Tibial artery (tissue), 4 donors: Measurements from ENCODE around the gene NSD1.

Experiments used
- DNase-seq, 2 donors: peaks; one replicate each; pipeline ENCODE4 v3.0.0-alpha.2; 2019
- H3K27ac ChIP-seq, 2 donors: fragments of 200-600 bp; sonication (generic) in 1 of 2; 1 replicate in 1 of 2; 2 replicates in 1 of 2; pipeline ENCODE4 v1.5.1; 2018 to 2019; ENCODE audit warnings: mild to moderate bottlenecking in 1 of 2
- H3K27me3 ChIP-seq, 2 donors: fragments of 200-600 bp; sonication (generic) in 1 of 2; one replicate each; pipeline versions ENCODE4 v1.5.1 to v1.6.0; 2016 to 2019
- H3K36me3 ChIP-seq, 3 donors: fragments of 200-600 bp; sonication (generic) in 2 of 3; one replicate each; pipeline ENCODE4 v1.5.1; 2016 to 2019; ENCODE audit warnings: mild to moderate bottlenecking in 2 of 3
- H3K4me1 ChIP-seq, 4 donors: fragments of 200-600 bp; sonication (generic) in 2 of 4; 1 replicate in 3 of 4; 2 replicates in 1 of 4; pipeline ENCODE4 v1.5.1; 2016 to 2019
- H3K4me3 ChIP-seq, 2 donors: fragments of 200-600 bp; sonication (generic) in 1 of 2; 1 replicate in 1 of 2; 2 replicates in 1 of 2; pipeline ENCODE4 v1.5.1; 2018 to 2019; ENCODE audit warnings: mild to moderate bottlenecking in 2 of 2
- H3K9me3 ChIP-seq, 3 donors: fragments of 200-600 bp; sonication (generic) in 1 of 3; one replicate each; pipeline ENCODE4 v1.5.1; 2016 to 2019
- intact Hi-C: fragments of 100-400 bp; cut with DNase I; formaldehyde crosslinking; loops from one replicate; pipeline ENCODE4 v1.15.0; 2023; ENCODE audit warnings: low total_unique reads
- TF ChIP-seq, protein P1 (sequence below), 2 experiments: fragments of 200-600 bp in 1 of 2; fragments of 450-650 bp in 1 of 2; IDR thresholded peaks; one replicate each; pipeline ENCODE4 v1.5.1; 2017 to 2019; ENCODE audit warnings: antibody characterized with exemption in 2 of 2, mild to moderate bottlenecking in 1 of 2, moderate library complexity in 1 of 2

The NSD1 gene

DNA sequence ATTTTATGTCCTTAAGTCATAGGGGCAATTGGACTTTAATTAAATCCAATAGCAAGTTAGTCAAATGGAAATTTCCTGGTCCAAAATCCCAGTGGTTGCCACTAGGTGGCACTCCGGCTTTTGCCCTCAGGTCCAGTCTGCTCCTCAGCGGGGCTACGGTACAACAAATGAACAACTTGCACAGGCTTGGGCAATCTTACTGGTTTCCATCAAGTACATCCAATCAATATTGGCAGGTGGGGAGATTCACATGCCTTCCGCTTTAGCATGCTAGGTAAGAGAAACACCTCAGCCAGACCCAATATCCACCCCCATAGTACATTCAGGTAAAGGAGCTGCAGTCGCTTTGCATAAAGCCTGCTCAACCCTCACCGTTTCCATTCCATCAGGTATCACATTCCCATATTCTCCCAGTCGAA lies 184.4 kb downstream of the NSD1 start:
- Histone ChIP-seq H3K27me3 (no peaks in the 10 kb centered on the region), H3K9me3 (no peaks in the 10 kb centered on the region), H3K4me3 (no peak overlapping the region), H3K36me3 (peaks cover 0 to 7% (median 4%) of the 10 kb centered on the region in 3 donors), H3K4me1 (peaks cover 0 to under 1% (median under 1%) of the 10 kb centered on the region in 4 donors), H3K27ac (no peak overlapping the region)
- peak in 1 of 2 donors; percentile 72 for DNase-seq
- TF ChIP-seq, protein P1, sequence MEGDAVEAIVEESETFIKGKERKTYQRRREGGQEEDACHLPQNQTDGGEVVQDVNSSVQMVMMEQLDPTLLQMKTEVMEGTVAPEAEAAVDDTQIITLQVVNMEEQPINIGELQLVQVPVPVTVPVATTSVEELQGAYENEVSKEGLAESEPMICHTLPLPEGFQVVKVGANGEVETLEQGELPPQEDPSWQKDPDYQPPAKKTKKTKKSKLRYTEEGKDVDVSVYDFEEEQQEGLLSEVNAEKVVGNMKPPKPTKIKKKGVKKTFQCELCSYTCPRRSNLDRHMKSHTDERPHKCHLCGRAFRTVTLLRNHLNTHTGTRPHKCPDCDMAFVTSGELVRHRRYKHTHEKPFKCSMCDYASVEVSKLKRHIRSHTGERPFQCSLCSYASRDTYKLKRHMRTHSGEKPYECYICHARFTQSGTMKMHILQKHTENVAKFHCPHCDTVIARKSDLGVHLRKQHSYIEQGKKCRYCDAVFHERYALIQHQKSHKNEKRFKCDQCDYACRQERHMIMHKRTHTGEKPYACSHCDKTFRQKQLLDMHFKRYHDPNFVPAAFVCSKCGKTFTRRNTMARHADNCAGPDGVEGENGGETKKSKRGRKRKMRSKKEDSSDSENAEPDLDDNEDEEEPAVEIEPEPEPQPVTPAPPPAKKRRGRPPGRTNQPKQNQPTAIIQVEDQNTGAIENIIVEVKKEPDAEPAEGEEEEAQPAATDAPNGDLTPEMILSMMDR (IDR thresholded peaks at IDR 0.05), result peak; percentile 55 to 78
- intact Hi-C loops, result no loop called here

DNA sequence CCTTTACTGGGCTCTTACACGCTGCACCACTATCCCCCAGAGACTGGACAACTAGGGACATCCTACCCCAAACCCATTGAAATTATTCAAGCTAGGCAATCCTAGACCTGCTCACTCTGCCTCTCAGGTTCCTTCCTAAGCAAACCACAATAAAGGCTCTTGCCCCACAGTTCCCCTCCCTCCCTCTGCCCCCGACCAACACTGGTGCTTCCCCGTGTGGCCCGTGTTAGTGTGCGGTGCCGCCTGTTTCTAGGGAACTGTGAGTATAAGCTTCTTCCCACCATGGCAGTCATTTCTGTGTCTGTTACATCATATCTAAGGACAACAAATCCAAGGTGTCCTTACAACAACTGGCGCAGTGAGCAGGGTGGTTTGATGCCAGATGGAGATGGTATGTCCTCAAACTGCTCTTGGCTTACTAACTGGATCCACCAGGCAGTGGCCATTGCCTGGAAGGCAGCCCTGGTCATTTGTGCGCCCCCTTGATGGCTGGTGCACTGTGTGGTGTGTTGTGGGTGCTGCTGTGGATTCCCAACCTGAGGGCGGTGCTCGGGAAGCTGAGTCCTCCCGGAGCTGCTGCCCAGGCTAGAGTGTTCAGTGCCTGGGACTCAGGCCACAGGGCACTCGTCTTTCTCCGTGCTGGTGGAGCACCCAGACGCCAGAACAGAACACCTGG lies 186.5 kb downstream of the NSD1 start:
- DNase-seq, result no peak
- intact Hi-C loops, result no loop called here

DNA sequence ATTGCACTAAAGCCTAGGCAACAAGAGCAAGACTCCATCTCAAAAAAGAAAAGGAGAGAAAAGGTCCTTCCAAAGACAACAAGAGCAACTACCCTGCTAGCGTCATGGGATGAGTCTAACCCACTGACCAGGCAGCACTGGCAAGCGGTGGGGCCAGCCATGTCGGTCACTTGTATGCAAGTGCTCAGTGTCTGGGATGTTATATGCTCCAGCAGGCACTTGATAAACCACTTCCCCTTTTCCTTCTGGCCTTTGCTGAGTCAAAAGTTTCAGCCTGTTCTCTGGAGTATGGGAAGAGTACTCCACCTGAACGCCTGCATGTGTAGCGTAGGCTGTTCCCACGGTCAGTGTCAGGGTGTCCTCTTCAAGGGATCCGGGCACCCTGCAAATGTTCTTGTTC lies 187.3 kb downstream of the NSD1 start:
- Histone ChIP-seq H3K9me3 (no peaks in the 10 kb centered on the region), H3K4me1 (no peaks in the 10 kb centered on the region)
- intact Hi-C loops, result no loop called here

More for the DNA sequence above, 186.5 kb downstream of the NSD1 start:
- H3K9me3 ChIP-seq, result no peaks in the 10 kb centered on the region
- TF ChIP-seq, protein P1 (IDR thresholded peaks at IDR 0.05), result no peak
- H3K4me3 ChIP-seq, result no peak overlapping the region
- H3K27me3 ChIP-seq, result no peaks in the 10 kb centered on the region
- peaks cover 0 to 14% (median 7%) of the 10 kb centered on the region in 3 donors for H3K36me3 ChIP-seq
- H3K4me1 ChIP-seq, result no peaks in the 10 kb centered on the region
- no peak overlapping the region for H3K27ac ChIP-seq

DNA sequence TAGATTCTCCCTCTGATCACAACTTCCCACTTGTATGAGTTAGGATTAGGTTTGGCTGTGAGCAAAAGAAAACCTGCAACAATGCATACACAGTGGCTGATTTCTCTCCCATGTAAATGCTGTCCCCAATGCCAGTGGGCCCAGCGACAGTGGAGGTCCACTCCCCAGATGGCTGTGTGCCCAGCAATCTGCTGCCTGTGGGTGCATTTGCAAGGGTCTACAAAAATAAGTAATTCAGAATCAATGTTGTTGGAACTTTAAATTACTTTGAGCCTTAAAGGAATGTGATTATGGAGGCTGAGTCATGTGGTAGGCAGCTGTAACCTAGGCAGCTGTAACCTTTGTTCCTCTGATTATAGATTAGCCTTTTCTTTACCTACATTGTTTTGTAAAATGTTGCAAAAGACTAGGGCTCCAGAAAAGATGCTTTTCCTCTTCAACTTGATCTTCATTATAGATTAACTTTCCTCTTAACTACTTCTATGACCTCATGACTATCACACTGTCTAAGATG lies 192.4 kb downstream of the NSD1 start:
- Histone ChIP-seq H3K27ac (no peak overlapping the region), H3K4me3 (no peak overlapping the region), H3K27me3 (no peaks in the 10 kb centered on the region), H3K36me3 (peaks cover 0 to 49% (median 9%) of the 10 kb centered on the region in 3 donors), H3K4me1 (peaks cover 0 to 4% (median 0%) of the 10 kb centered on the region in 4 donors), H3K9me3 (no peaks in the 10 kb centered on the region)
- TF ChIP-seq, protein P1 (IDR thresholded peaks at IDR 0.05), result no peak
- intact Hi-C loops, result no loop called here
- DNase-seq, result no peak

More for the DNA sequence above, 187.3 kb downstream of the NSD1 start:
- TF ChIP-seq, protein P1 (IDR thresholded peaks at IDR 0.05), result no peak
- no peak overlapping the region for H3K4me3 ChIP-seq
- H3K27ac ChIP-seq, result no peak overlapping the region
- no peaks in the 10 kb centered on the region for H3K27me3 ChIP-seq
- peaks cover 0 to 14% (median 7%) of the 10 kb centered on the region in 3 donors for H3K36me3 ChIP-seq
- DNase-seq, result no peak

DNA sequence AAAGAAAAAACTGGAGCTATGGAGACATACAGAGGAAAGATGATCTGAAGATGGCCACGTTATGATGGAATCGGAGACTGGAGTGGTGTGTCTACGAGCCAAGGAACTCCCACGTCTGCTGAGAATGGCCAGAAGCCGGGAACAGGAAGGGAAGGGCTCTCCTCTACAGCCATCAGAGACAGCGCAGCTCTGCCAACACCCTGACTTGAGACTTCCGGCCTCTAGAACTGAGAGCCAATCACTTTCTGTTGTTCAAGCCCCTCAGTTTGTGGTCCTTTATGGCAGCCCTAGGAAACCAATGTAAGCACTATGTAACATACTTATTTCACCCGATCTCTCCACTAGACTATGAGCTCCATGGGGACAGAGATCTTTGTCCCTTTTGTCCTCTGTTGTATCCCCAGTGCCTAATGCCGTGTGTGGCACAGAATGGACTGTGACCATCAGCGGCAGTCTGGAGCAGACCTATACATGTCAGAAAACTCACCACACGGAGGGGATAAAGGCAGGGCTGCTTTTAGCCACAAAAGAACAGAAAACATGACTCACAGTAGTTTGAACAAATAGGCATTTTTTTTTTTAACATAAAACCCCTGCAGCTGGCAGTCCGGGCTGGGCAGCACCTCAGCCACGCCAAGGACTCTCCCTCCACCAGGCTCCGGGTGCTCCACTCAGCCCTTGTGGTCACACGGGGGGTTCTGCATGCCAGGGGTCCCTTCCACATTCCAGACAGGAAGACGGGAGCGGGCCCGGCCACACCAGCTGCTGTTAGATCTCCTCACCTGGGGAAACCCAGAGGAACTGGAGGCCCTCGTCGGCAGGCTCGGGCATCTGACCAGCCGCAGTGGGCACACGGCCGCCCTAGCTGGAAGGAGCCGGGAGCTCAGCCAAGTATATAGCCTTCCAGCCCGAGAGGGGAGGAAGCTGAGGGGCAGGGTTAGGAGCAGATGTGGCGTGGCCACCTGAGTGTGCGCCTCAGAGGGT lies 194.3 kb downstream of the NSD1 start:
- peak in 1 of 2 donors; percentile 56 for DNase-seq
- intact Hi-C loops, result no loop called here
- H3K27ac ChIP-seq, result peak overlapping the region in 1 of 2 donors; percentile 24
- peaks cover 12 to 68% (median 27%) of the 10 kb centered on the region in 3 donors for H3K36me3 ChIP-seq
- TF ChIP-seq, protein P1 (IDR thresholded peaks at IDR 0.05), result no peak
- no peak overlapping the region for H3K4me3 ChIP-seq
- peaks cover 0 to 4% (median 0%) of the 10 kb centered on the region in 4 donors for H3K4me1 ChIP-seq
- H3K27me3 ChIP-seq, result no peaks in the 10 kb centered on the region
- no peaks in the 10 kb centered on the region for H3K9me3 ChIP-seq
